Activated CD4-positive, alpha-beta T cell treated with anti-CD3 and anti-CD28 coated beads, Interleukin-2, amount 50 U/mL, for 16 hours (primary cell): ENCODE measurements around the gene PI4KA.
A peak's percentile ranks its signal among the peaks of the same experiment; 100 is the strongest.

Experiments
- DNase-seq: peaks from one replicate; pipeline ENCODE4 v3.0.0-alpha.2; 2020

PI4KA gene

DNA sequence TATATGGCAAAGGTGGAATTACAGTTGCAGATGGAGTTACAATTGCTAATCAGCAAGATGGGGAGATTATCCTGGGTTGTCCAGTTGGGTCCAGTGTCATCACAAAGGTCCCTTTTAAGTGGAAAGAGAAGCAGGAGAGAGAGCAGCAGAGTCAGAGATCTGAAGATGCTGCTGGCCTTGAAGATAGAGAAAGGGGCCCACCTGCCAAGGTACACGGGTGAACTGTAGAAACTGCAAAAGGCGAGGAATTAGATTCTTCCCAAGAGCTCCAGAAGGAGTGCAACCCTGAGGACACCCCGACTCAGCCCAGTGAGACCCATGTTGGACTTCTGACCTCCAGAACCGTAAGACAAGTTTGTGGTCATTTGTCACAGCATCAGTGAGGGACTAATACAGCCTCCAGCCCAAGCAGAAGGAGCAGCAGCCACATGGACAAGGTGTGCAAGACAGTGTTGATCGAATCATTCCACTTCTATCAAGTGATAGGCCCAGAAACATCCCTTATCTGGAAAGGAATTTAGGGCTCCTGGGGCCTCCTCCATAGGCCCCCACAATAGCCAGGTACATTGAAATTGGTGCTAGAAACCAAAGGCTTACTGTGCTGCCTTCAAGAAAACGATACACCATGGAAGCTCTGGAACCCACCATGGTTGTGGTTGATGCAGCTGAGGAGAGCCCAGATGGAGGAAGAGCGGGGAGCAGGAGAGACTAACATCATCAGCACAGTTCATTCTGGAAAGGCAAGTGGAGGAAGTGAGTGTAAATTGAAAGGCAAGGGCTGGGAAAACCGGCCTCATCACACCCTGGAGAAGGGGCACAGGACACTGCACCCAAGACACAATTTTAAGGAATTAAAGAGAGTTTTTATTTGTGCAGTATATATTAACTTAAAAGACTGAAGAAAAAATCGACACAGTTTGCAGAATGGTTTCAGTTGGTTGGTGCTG, 23.5 kb upstream of the PI4KA start:
- DNase-seq = no peak

DNA sequence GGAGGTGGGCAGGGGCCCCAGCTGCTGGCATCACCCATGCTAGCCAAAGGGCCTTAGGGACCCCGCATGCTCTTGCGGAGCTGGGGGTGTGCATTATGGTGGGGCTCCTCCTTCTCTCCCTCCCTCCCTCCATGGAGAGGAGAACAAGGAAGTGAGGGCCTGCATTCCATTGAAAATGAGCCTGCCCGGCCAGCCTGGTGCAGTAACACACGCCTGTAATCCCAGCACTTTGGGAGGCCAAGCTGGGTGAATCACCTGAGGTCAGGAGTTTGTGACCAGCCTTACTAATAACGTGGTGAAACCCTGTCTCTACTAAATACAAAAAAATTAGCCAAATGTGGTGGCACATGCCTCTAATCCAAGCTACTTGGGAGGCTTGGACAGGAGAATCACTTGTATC, 22.6 kb upstream of the PI4KA start:
- DNase-seq = no peak

DNA sequence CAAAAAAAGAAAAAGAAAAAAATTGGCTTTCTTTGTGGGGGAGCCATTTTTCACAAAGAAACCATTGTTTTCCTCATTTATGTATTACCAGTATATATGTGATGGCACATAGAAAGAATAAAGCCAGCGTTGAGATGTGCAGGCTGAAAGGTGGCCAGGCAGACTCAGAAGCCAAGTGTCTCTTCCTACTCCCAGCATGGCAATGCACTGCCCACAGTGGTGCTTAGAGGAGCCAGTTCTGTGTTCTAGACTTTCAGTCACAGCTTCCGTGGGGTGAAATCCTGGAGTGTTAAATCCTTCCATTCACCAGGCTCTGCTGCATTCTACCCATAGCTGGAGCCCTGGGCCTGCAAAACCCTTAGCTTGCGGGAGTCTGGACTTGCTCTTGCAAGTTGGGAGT, 19.1 kb upstream of the PI4KA start:
- DNase-seq = no peak

DNA sequence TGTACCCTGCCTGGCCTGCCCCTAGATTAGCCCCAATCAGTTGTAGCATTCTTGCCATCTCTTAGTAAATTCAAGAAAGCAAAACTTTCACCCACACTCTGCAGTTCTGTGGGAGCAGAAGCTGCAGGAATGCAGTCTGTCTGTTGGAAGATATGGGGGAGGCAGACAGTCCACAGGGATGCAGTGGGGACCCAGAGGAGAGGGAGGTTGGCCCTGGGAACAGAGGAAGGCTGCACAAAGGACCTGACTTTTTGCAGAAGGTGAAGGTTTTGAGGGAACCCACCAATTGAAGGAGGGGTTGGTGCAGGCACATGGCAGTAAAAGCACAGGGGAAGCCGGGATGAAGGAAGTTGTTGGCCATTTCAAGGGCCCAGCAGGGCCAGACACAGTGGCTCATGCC, 16.7 kb upstream of the PI4KA start:
- no peak for DNase-seq

DNA sequence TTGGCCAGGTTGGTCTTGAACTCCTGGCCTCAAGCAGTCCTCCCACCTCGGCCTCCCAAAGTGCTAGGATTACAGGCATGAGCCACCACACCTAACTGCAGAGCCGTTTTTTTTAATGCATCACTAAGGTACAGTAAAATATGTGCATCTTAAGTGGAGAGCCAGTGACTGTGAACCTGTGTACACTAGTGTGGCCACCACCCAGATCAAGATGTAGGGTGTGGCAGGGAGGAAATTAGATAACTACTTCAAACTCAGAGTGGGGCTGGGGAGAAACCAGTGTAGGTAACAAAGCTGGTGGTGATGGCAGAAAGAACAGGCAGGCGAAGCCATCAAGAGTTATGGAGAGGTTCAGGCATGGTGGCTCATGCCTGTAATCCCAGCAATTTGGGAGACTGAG, 14.6 kb upstream of the PI4KA start:
- DNase-seq = no peak

DNA sequence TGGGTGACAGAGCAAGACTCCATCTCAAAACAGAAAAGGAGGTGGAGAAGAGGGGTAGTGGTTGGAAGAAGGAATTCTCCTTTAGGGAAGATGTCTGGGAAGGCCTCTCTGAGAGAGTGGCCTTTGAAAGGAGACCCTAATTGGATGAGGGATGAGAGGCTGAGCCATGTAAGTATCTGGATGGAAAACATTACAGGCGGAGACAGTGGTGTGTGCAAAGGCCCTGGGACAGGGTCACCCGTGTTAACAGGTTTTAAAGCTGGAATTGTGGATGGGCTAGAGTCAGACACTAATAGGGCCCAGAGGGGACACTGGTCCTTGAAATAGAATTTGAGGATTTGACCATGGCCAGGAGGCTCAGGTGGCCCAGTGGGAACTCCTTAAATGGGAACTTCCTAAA, 10.6 kb upstream of the PI4KA start:
- no peak for DNase-seq

DNA sequence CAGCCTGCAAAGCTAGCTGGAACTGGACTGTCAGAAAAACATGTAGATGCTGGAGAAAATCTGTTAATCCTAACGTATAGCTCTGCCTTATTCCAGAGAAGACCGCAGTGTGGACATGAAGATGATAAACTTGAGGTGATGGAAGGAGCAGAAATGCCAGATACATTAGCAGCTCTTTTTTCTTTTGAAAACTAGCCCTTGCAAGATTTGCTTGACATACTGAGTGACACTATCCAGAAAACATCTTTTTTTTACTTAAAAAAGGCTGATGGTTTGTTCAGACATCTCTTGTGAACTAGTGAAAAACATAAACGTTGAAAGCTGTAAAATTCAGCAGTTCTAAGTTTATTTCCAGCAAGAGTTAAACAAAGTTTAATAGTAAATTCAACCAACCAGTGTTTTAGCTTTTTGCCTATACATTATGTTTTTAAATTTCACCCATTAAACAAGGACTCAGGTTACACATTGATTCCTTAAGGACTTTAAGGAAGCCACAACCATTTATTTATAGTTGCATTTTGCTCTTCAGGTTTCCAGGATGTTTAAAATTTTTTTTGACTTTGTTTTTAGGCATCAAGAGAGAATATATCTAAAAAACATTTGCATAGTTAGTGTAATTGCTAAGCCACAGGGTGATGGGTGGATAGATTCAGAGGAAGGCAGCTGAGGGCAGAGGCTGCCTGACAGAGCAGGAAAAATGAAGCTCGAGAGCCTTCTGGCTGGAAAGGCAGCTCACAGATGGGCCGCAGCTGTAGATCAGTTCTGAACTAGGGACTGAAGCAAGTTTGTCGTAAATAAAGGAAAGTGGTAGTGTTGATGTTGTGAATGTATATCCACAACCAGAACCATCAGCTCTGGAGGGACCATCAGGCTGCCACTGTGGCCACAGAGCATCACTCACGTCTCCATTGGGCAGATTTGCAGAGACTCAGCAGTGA, 9.7 kb upstream of the PI4KA start:
- no peak for DNase-seq

DNA sequence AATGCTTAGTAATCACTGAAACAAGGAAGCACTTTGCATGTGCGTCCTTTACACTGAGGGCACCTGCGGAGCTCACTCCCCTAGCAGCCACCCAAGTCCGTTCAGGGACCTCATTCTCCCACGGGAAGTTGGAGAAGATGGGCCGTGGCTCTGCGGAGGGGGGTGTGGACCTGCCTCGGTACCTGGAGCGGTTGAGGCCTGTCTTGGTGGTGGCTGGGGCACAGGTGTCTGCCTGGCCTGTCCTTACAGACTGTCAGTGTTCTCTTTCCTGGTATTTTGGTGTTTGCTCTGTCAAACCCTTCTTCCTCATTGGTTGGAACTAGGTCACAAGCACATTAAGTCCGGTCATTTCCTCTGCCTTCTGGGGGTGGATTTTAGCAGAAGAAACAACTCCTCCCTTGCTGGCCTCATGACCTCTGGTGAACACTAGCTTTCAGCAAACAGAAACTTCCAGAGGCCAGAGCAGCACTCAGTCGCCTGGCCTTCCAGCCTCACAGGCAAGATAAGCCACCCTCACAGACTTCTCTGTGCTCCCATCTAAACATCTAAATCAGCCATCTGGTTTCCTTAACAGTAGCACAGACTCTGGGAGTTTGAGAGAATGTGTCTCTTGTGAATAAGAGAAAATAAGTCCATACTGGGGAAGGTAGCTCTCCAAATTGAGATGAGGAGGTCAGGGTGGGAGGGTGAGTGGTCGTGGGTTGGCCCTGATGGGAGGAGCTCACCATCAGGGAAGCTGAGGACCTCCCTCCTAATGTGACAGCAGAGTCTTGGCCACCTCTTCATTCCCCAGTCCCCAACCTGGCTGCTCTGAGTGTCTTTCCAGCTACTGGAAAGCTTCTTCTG, 8.8 kb upstream of the PI4KA start:
- peak; percentile 16 for DNase-seq

DNA sequence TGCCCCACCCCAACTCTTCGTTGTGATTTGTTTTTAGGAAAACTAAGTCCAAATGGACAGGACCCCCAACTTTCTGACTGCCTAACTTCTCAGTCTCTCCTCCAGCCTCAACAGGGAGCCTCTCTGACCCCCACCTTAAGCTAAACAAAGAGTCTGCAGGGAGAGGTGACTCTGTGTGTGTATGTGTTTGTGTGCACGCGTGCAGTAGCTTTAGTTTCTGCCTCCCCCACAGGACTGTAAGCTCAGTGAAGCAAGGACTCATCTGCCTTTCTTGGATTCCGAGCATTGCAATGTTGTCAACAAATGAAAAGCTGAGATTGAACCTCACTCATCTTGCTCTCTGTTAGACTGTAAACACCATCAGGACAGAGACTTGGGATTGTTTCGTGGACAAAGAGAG, 8.1 kb upstream of the PI4KA start:
- no peak for DNase-seq

DNA sequence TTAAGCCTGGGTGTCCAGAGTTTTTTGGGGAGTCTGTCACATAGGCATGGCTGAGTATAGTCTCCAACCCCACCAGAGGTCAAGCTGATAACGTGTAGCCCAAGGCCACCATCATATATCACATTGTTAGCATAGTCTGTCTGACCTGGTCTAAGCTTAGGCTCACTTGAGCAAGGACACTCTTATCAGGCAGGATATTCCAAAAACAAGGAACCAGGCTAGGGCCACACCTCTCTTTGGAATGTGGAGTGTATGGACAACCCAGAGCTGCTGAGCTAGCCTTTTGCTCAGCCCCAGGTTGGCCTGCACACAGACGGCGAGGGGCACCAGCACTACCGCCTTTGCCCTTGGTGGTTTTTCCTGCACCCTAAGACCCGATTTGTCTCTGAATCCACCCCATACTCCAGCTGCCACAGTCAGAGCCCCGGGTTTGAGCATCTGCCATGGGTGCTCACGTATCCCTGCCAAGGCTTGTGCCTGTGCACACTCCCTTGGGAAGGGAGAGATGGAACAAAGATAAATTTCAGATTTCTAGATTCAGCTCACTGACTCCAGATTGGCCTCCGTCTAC, 7.3 kb upstream of the PI4KA start:
- no peak for DNase-seq

DNA sequence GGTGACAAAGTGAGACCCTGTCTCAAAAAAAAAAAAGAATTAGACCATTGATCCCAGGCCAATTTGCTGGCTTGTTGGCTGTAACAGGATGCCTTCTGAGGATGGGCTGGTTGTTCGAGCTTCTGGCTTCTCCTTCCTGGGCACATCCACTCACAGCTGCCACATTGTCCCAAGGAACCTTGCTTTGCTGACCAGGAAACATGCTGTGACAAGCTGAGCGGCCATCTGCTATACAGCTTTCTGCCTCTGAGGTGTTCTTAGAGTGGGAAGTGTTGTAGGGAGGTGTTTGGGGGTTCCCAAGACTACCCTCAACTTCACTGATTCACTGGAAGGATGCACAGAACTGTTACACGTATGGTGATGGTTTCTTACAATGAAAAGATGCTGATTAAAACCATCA, 6.7 kb upstream of the PI4KA start:
- no peak for DNase-seq

DNA sequence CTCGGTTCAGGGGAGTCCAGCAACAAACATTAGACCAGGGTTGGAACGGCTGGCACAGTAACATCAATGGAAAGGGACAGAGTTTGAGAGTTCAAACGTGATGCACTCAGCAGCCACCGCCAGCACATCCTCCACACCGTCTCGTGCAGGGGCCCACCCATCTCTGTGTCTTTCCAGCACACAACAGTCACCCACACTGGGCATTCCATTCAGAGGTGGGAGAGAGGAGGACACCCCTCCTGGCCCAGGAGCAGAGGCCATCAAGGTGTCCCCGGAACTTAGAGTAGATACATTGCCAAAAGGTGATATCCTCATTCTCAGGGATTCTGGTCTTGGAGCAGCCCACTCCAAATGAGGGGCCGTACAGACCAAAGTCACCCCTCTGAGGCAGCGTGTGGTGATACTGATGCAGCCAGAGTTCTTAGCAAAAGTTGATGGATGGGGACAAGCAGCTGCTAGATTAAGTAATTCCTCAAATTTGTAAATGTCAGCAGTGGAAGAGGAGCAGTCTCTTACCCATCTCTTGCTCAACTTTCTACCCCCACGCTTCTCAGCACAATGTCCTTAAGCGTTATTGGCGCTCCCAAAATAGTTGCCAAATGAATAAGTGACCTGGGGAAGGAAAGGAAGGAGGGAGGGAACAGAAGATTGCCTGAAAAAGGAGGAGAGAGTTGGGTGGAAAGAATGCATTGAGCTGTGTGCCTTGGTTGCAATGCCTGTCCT, 5.7 kb upstream of the PI4KA start:
- no peak for DNase-seq

DNA sequence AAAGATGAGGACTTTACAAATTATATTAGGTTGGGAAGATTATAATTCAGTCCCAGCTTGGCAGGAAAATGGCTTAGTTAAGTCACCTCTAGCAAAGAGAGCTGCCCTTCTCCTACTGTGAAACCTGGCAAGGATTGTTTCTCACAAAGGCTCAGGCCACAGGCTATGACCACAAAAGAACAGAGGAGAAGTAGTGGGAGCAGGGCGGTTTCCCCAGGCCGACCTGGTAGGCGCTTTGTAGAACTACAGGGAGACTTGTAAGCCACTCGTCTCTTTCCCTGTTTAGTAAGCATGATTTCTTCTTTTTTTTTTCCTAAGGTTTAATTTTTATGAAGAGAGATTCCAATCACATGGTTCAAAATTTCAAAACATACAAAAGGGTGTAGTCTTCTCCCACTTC, 4.8 kb upstream of the PI4KA start:
- DNase-seq = no peak

DNA sequence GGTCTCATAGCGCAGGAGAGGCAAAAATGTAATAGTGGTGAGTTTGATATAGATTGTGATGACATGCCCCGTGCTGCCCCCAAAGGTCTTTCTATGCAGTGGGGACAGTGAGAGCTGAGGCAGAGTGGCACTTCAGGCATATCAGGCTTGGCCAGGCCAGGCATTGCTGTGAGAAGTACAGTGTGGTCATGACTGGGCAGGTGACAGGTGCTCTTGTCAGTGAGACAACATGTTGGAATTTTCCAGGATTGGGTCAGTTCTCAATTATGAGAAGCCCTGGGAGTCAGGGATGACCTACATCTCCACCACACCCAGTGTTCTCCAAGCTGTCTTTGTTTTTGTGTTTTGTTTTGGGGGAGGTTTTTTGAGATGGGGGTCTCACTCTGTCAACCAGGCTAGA, 3.9 kb upstream of the PI4KA start:
- DNase-seq = no peak

DNA sequence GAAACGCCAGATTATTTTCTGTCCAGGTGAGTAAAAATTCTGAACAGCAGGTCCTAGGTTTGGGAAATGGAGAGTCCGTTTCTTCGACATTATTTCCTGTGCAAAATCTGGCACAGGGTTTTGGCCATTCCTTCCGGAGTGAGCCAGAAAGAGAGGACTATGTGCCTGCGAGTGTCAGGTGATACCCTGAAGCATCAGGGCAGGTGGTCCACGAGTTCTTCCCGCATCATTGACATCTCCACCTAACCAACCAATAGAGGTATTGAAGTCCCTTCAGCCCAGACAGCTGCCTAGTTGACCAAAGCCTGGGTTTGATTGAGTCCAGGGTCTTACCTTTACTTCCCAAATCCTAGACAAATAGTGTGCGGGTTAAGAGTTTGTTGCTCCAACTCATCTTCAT, 1.0 kb upstream of the PI4KA start:
- DNase-seq = no peak

DNA sequence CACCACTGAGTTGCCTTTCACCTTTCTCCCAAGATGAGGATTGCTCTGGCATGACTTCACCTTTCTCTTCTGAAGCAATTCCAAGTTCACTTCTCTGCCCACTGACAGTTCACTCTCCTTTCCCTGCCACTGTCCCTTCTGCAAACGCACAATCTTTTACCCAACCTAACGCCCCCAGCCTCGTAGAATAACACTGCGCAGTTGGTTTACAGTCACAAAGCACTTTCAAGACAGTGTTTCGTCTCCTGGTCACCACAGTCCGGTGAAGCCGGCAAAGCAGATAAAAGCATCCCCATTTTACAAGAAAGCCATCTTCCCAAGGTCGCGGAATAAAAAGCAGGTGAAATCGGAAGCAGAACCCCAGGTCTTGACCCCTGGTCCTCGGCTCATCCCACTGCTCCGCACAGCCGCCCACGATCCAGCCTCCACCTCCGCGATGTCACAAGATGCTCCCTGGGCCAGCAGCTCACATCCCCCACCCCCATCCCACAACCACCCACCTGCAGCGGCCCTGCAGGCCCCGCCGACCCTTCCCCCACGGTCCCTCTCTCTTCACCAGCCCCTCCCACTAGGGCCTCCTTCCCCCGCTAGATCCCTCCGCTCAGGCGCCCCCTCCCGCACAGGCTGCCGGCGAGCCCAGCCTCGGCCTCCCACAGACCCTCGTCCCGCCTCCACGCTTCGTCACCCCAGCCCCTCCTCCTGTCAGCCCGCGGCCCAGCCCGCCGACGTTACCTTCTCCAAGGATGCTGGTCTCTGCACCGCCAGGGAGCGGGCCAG, 585 bp downstream of the PI4KA start:
- peak; percentile 89 for DNase-seq

DNA sequence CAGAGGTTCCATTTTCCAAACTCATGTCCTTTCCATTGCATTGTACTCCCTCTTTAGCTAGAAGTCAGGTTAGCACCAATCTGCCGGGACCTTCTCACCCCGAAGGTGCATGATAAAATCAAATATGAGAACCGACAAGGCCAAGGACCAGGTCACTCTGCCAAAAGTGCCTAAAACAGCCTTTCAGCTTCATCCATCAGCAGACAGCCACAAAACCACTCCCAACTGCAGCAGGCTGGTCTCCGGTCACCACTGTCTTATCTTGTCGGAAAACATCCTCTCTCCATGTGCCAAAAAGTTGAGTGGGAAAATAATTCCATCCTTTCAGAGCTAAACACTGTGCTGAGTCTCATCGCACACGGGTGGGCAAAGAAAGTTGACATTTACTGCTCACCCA, 1.4 kb downstream of the PI4KA start:
- no peak for DNase-seq

DNA sequence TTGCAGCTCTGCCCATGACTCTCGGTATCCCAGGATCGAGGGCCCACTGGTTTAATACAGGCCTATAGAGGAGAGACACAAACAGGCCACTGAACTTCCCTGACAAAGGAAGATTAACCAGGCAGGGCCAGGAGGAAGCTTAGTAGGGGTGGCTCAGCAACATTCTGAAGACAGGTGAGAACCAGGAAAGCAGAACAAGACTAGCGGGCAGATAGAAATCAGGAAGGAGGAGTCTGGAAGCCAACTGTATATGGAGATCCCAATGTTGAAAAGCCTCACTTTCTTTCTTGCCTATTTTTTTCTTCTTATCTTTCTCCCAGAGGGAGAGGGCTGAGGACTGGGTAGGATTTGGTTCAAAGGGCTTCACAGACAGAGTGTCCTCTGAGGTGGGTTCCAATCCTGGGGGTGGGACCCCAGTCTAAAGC, 5.4 kb downstream of the PI4KA start:
- DNase-seq = no peak

DNA sequence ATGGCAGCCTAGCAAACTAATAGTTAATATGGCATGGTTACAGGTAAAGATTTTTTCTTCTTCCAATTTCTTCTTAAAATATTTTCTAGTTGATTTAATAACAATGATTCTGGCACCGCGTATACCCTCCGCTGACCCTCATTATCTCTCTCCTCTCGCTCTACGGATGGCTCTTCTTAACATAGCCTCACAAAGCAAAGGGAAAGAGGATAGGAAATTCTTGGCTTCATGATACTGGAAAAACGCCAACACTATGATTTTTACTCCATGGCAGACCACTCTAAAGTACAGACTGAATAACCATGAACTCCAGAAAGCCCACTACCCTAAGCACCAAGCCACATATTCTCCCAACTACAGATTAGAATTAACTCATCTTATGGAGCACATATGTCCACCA, 6.1 kb downstream of the PI4KA start:
- DNase-seq = no peak

DNA sequence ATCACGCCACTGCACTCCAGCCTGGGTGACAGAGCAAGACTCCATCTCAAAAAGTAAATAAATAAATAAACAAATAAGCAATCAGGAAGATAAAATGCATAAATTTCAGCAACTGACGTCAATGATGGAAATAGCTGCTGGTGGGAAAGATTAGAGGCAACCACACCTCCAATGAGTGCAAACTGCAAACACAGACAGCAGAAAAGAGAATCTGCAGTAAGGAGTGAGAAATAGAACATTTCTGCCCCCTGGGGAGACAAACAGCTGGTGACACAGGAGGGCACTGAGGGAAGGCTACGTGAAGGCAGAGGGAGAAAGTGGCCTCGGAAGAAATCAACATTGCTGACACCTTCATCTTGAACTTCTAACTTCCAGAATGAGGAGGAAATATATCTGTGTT, 6.5 kb downstream of the PI4KA start:
- DNase-seq = no peak

DNA sequence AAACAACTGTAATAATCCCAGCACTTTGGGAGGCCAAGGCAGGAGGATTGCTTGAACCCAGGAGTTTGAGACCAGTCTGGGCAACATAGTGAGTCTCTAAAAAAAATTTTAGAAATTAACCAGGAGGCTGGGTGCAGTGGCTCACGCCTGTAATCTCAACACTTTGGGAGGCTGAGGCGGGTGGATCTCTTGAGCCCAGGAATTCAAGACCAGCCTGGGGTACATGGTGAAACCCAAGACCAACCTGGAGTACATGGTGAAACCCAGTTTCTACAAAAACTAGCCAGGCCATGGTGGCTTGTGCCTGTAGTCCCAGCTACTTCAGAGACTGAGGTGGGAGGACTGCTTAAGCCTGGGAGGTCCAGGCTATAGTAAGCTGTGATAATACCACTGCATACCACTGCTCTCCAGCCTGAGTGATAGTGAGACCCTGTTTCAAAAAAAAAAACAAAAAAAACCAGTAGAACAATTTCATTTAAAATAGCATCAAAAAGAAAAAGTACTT, 11.2 kb downstream of the PI4KA start:
- no peak for DNase-seq
